GM18508 (cell line): ENCODE results near the gene FAM200B.

Source experiments
- ATAC-seq: cut with Tn5 transposase; IDR thresholded peaks from one replicate; pipeline ENCODE4 v1.9.1; 2021; ENCODE audit warnings: moderate number of reproducible peaks; ENCODE audit not compliant: insufficient read depth, unreplicated experiment

The FAM200B gene

GRCh38 chr4:15681372-15682241 lies at the start of gene FAM200B:
Gene FAM200B (plus strand): TSS chr4:15681827. CDS start chr4:15686978, 5,151 bp downstream.
- ATAC-seq, result peak; percentile 81

- no peak for ATAC-seq
Measured at GRCh38 chr4:15636818-15637217, 44.8 kb upstream of the FAM200B start.

- no peak for ATAC-seq
Measured at GRCh38 chr4:15638418-15638817, 43.2 kb upstream of the FAM200B start.

GRCh38 chr4:15648600-15648999 lies 33.0 kb upstream of the FAM200B start:
- no peak for ATAC-seq

GRCh38 chr4:15649914-15650545 lies 31.6 kb upstream of the FAM200B start:
- ATAC-seq, result peak; percentile 39

- no peak for ATAC-seq
Measured at GRCh38 chr4:15651676-15652075, 30.0 kb upstream of the FAM200B start.

GRCh38 chr4:15652191-15652590 lies 29.4 kb upstream of the FAM200B start:
- ATAC-seq, result no peak

GRCh38 chr4:15652841-15653240 lies 28.8 kb upstream of the FAM200B start:
- no peak for ATAC-seq

- ATAC-seq, result no peak
Measured at GRCh38 chr4:15653420-15653819, 28.2 kb upstream of the FAM200B start.

- peak; percentile 31 for ATAC-seq
Measured at GRCh38 chr4:15653864-15654592, 27.6 kb upstream of the FAM200B start.

GRCh38 chr4:15654593-15655222 lies 26.9 kb upstream of the FAM200B start:
- ATAC-seq, result peak; percentile 19

- peak; percentile 30 for ATAC-seq
Measured at GRCh38 chr4:15655223-15656037, 26.2 kb upstream of the FAM200B start, which contains the start of gene FBXL5. Gene FBXL5 (minus strand): TSS chr4:15655357. CDS start chr4:15655287, 70 bp downstream.

- no peak for ATAC-seq
Measured at GRCh38 chr4:15656038-15656470, 25.6 kb upstream of the FAM200B start.

- no peak for ATAC-seq
Measured at GRCh38 chr4:15657366-15657765, 24.3 kb upstream of the FAM200B start.

GRCh38 chr4:15658136-15658770 lies 23.4 kb upstream of the FAM200B start:
- no peak for ATAC-seq

- ATAC-seq, result no peak
Measured at GRCh38 chr4:15658781-15659180, 22.8 kb upstream of the FAM200B start.

- ATAC-seq, result no peak
Measured at GRCh38 chr4:15659768-15660570, 21.7 kb upstream of the FAM200B start.

- ATAC-seq, result no peak
Measured at GRCh38 chr4:15665753-15666365, 15.8 kb upstream of the FAM200B start.
